SK-N-SH (cell line): Measurements from ENCODE around the gene HK2.

ENCODE experiments used
- EP300 ChIP-seq, 2 experiments: IDR thresholded peaks; 2 replicates each; pipeline versions ENCODE4 v1.4.0 to v1.6.1; 2012; ENCODE audit warnings: borderline replicate concordance in 1 of 2, low read depth in 1 of 2, low read length in 1 of 2
- EZH2phosphoT487 ChIP-seq: fragments of 200-600 bp; sonication (generic); IDR thresholded peaks from 2 replicates; pipeline ENCODE4 v1.6.1; 2017; ENCODE audit warnings: low read depth, mixed run types, mild to moderate bottlenecking, antibody characterized with exemption, moderate library complexity, borderline replicate concordance
- TF ChIP-seq, protein P1 (sequence below): fragments of 200-600 bp; sonication (generic); IDR thresholded peaks from 2 replicates; pipeline ENCODE4 v1.6.1; 2017; ENCODE audit warnings: antibody characterized with exemption, mild to moderate bottlenecking, moderate library complexity

DNA sequence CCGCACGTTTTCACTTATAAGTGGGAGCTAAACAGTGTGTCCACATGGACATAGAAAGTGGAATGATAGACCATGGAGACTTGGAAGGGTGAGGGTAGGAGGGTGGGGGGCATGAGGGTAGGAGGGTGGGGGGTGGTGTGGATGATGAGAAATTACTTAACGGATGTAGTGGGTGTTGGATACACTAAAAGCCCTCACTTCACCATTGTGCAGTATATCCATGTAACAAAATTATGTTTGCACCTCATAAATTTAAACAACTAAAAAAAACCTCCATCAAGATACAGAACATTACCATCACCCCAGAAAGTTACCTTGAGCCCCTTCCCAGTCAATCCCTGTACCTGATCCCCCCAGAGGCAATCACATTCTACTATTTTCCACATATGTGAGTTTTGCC, 26.2 kb downstream of the HK2 start:
- TF ChIP-seq EZH2phosphoT487 = no peak
- TF ChIP-seq, protein P1, sequence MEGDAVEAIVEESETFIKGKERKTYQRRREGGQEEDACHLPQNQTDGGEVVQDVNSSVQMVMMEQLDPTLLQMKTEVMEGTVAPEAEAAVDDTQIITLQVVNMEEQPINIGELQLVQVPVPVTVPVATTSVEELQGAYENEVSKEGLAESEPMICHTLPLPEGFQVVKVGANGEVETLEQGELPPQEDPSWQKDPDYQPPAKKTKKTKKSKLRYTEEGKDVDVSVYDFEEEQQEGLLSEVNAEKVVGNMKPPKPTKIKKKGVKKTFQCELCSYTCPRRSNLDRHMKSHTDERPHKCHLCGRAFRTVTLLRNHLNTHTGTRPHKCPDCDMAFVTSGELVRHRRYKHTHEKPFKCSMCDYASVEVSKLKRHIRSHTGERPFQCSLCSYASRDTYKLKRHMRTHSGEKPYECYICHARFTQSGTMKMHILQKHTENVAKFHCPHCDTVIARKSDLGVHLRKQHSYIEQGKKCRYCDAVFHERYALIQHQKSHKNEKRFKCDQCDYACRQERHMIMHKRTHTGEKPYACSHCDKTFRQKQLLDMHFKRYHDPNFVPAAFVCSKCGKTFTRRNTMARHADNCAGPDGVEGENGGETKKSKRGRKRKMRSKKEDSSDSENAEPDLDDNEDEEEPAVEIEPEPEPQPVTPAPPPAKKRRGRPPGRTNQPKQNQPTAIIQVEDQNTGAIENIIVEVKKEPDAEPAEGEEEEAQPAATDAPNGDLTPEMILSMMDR = no peak
- no peak for TF ChIP-seq EP300 (IDR thresholded peaks at IDR 0.05; ENCODE audit: borderline replicate concordance in 1 of 2, low read depth in 1 of 2, low read length in 1 of 2)
